ENCODE data around the gene PTPN6. TPM values are rescaled to one million over a fixed set of nuclear protein-coding genes. Genes with fewer than 3 reads are reported as not detected.

The PTPN6 gene
- polyA plus RNA-seq, 3 donors from 2014 or later = 231 to 513 (median 294) TPM

GRCh38 chr12:6916426-6917200 is 34.5 kb upstream of the PTPN6 start:
- H3K9me3 Mint-ChIP-seq = no peaks in the 10 kb centered on the region
- H3K27ac Mint-ChIP-seq = peak overlapping the region in 2 of 6 donors; percentile 24 to 41
- H3K36me3 Mint-ChIP-seq = peaks cover 0 to 5% (median 0%) of the 10 kb centered on the region in 3 donors
- H3K4me3 Mint-ChIP-seq = peak overlapping the region in 1 of 5 donors; percentile 39
- DNase-seq = no peak
- peaks cover 2 to 9% (median 3%) of the 10 kb centered on the region in 3 donors for H3K27me3 Mint-ChIP-seq (ENCODE audit: low read depth in 3 of 3)
- H3K4me1 Mint-ChIP-seq = peaks cover 16 to 25% of the 10 kb centered on the region in 2 donors

GRCh38 chr12:6917491-6918231 is 33.5 kb upstream of the PTPN6 start:
- DNase-seq = no peak
- H3K27me3 Mint-ChIP-seq (ENCODE audit: low read depth in 3 of 3) = peaks cover 2 to 9% (median 3%) of the 10 kb centered on the region in 3 donors
- H3K9me3 Mint-ChIP-seq = no peaks in the 10 kb centered on the region
- H3K36me3 Mint-ChIP-seq = peaks cover 0 to 5% (median 0%) of the 10 kb centered on the region in 3 donors
- no peak overlapping the region for H3K4me3 Mint-ChIP-seq
- peak overlapping the region in 1 of 6 donors; percentile 17 for H3K27ac Mint-ChIP-seq
- peaks cover 15 to 24% of the 10 kb centered on the region in 2 donors for H3K4me1 Mint-ChIP-seq

GRCh38 chr12:6919588-6919987 is 31.6 kb upstream of the PTPN6 start:
- peaks cover 0 to 5% (median 0%) of the 10 kb centered on the region in 3 donors for H3K36me3 Mint-ChIP-seq
- peaks cover 15 to 16% of the 10 kb centered on the region in 2 donors for H3K4me1 Mint-ChIP-seq
- peak overlapping the region in 2 of 6 donors; percentile 30 to 41 for H3K27ac Mint-ChIP-seq

GRCh38 chr12:6921539-6921938 is 29.6 kb upstream of the PTPN6 start:
- Mint-ChIP-seq H3K27me3 (ENCODE audit: low read depth in 3 of 3) (peaks cover 0 to 13% (median 2%) of the 10 kb centered on the region in 3 donors), H3K9me3 (no peaks in the 10 kb centered on the region), H3K36me3 (peaks cover 0 to 5% (median 0%) of the 10 kb centered on the region in 3 donors), H3K27ac (no peak overlapping the region), H3K4me1 (peaks cover 12 to 13% of the 10 kb centered on the region in 2 donors), H3K4me3 (no peak overlapping the region)
- no peak for DNase-seq

More at GRCh38 chr12:6919588-6919987, 31.6 kb upstream of the PTPN6 start:
- Mint-ChIP-seq H3K9me3 (no peaks in the 10 kb centered on the region), H3K27me3 (ENCODE audit: low read depth in 3 of 3) (peaks cover 1 to 8% (median 3%) of the 10 kb centered on the region in 3 donors), H3K4me3 (no peak overlapping the region)
- DNase-seq = no peak

GRCh38 chr12:6921996-6922946 is 28.9 kb upstream of the PTPN6 start:
- Mint-ChIP-seq H3K9me3 (no peaks in the 10 kb centered on the region), H3K4me1 (peaks cover 18 to 20% of the 10 kb centered on the region in 2 donors), H3K27me3 (ENCODE audit: low read depth in 3 of 3) (peaks cover 0 to 15% (median 7%) of the 10 kb centered on the region in 3 donors), H3K4me3 (no peak overlapping the region), H3K27ac (peak overlapping the region in 1 of 6 donors; percentile 16), H3K36me3 (peaks cover 0 to 5% (median 0%) of the 10 kb centered on the region in 3 donors)
- no peak for DNase-seq

- no peak overlapping the region for H3K4me3 Mint-ChIP-seq
- peaks cover 19 to 21% of the 10 kb centered on the region in 2 donors for H3K4me1 Mint-ChIP-seq
- H3K27me3 Mint-ChIP-seq (ENCODE audit: low read depth in 3 of 3) = peaks cover 0 to 15% (median 7%) of the 10 kb centered on the region in 3 donors
- H3K36me3 Mint-ChIP-seq = peaks cover 0 to 5% (median 0%) of the 10 kb centered on the region in 3 donors
- peak overlapping the region in 1 of 6 donors; percentile 16 for H3K27ac Mint-ChIP-seq
- no peak for DNase-seq
- no peaks in the 10 kb centered on the region for H3K9me3 Mint-ChIP-seq
Observed at GRCh38 chr12:6923003-6923732, 28.0 kb upstream of the PTPN6 start.

- Mint-ChIP-seq H3K27ac (peak overlapping the region in 2 of 6 donors; percentile 65 to 80), H3K9me3 (no peaks in the 10 kb centered on the region), H3K4me3 (no peak overlapping the region), H3K4me1 (peaks cover 23 to 26% of the 10 kb centered on the region in 2 donors), H3K27me3 (ENCODE audit: low read depth in 3 of 3) (peaks cover 0 to 19% (median 7%) of the 10 kb centered on the region in 3 donors), H3K36me3 (peaks cover 0 to 5% (median 0%) of the 10 kb centered on the region in 3 donors)
- no peak for DNase-seq
Observed at GRCh38 chr12:6923851-6924250, 27.3 kb upstream of the PTPN6 start.

- Mint-ChIP-seq H3K27me3 (ENCODE audit: low read depth in 3 of 3) (peaks cover 0 to 15% (median 7%) of the 10 kb centered on the region in 3 donors), H3K27ac (peak overlapping the region in 2 of 6 donors; percentile 65 to 75), H3K36me3 (no peaks in the 10 kb centered on the region), H3K4me3 (peak overlapping the region in 2 of 5 donors; percentile 30 to 60), H3K4me1 (peaks cover 35 to 40% of the 10 kb centered on the region in 2 donors), H3K9me3 (no peaks in the 10 kb centered on the region)
- DNase-seq = no peak
Observed at GRCh38 chr12:6925239-6925539, 26.0 kb upstream of the PTPN6 start.

GRCh38 chr12:6925540-6926279 is 25.4 kb upstream of the PTPN6 start:
- peak overlapping the region in 4 of 6 donors; percentile 66 to 83 (median 76) for H3K27ac Mint-ChIP-seq

GRCh38 chr12:6927379-6928021 is 23.7 kb upstream of the PTPN6 start, which contains the start of gene ATN1:
ATN1 (plus strand) TSS chr12:6927959; CDS start chr12:6934002, 6,043 bp downstream.
- H3K27me3 Mint-ChIP-seq (ENCODE audit: low read depth in 3 of 3) = peaks cover 0 to 18% (median 7%) of the 10 kb centered on the region in 3 donors
- H3K4me3 Mint-ChIP-seq = peak within 1 kb of the TSS; percentile 81 to 92 (median 91)
- DNase-seq = peak; percentile 46 to 53 (median 49)
- H3K36me3 Mint-ChIP-seq = no peaks in the 10 kb centered on the region
- H3K27ac Mint-ChIP-seq = peak within 1 kb of the TSS; percentile 83 to 96 (median 90)
- no peaks in the 10 kb centered on the region for H3K9me3 Mint-ChIP-seq
- H3K4me1 Mint-ChIP-seq = peaks cover 36 to 43% of the 10 kb centered on the region in 2 donors

More at GRCh38 chr12:6925540-6926279, 25.4 kb upstream of the PTPN6 start:
- Mint-ChIP-seq H3K4me3 (peak overlapping the region; percentile 26 to 92 (median 60)), H3K4me1 (peaks cover 36 to 43% of the 10 kb centered on the region in 2 donors), H3K9me3 (no peaks in the 10 kb centered on the region), H3K27me3 (ENCODE audit: low read depth in 3 of 3) (peaks cover 0 to 18% (median 7%) of the 10 kb centered on the region in 3 donors), H3K36me3 (no peaks in the 10 kb centered on the region)
- no peak for DNase-seq

GRCh38 chr12:6928022-6928702 is 23.0 kb upstream of the PTPN6 start:
- Mint-ChIP-seq H3K27ac (peak overlapping the region; percentile 71 to 89 (median 83)), H3K9me3 (no peaks in the 10 kb centered on the region), H3K36me3 (no peaks in the 10 kb centered on the region), H3K27me3 (ENCODE audit: low read depth in 3 of 3) (peaks cover 0 to 18% (median 8%) of the 10 kb centered on the region in 3 donors), H3K4me1 (peaks cover 36 to 43% of the 10 kb centered on the region in 2 donors), H3K4me3 (peak overlapping the region; percentile 74 to 89 (median 85))
- no peak for DNase-seq
